ENCODE results near the gene ICAM3. TPM values are rescaled to one million over a fixed set of nuclear protein-coding genes. Genes with fewer than 3 reads are reported as not detected.

The ICAM3 gene
- total RNA-seq, 1 donor from 2014 or later, result 10.0 TPM

GRCh38 chr19:10292789-10293636, 46.4 kb downstream of the ICAM3 start:
- H3K27me3 Mint-ChIP-seq (ENCODE audit: low read depth), result peaks cover 98% of the 10 kb centered on the region
- H3K9me3 Mint-ChIP-seq, result no peaks in the 10 kb centered on the region
- DNase-seq (ENCODE audit: low read depth, low spot score), result no peak

GRCh38 chr19:10292206-10292788, 47.1 kb downstream of the ICAM3 start:
- Mint-ChIP-seq H3K27ac (ENCODE audit: unreplicated experiment) (no peak overlapping the region), H3K4me3 (peak overlapping the region; percentile 59), H3K4me1 (peaks cover 27% of the 10 kb centered on the region), H3K27me3 (ENCODE audit: low read depth) (peaks cover 98% of the 10 kb centered on the region), H3K9me3 (no peaks in the 10 kb centered on the region), H3K36me3 (ENCODE audit: low read depth) (no peaks in the 10 kb centered on the region)
- DNase-seq (ENCODE audit: low read depth, low spot score), result peak; percentile 65
- TF ChIP-seq CTCF (conservative IDR thresholded peaks at IDR 0.05), result no peak

More at GRCh38 chr19:10292789-10293636, 46.4 kb downstream of the ICAM3 start:
- H3K4me3 Mint-ChIP-seq, result peak overlapping the region; percentile 59
- H3K36me3 Mint-ChIP-seq (ENCODE audit: low read depth), result no peaks in the 10 kb centered on the region
- H3K27ac Mint-ChIP-seq (ENCODE audit: unreplicated experiment), result no peak overlapping the region
- TF ChIP-seq CTCF (conservative IDR thresholded peaks at IDR 0.05), result no peak
- H3K4me1 Mint-ChIP-seq, result peaks cover 27% of the 10 kb centered on the region

- no peaks in the 10 kb centered on the region for H3K36me3 Mint-ChIP-seq (ENCODE audit: low read depth)
- no peak for DNase-seq (ENCODE audit: low read depth, low spot score)
- H3K4me3 Mint-ChIP-seq, result peak overlapping the region; percentile 59
- H3K4me1 Mint-ChIP-seq, result peaks cover 27% of the 10 kb centered on the region
- no peaks in the 10 kb centered on the region for H3K9me3 Mint-ChIP-seq
- peaks cover 99% of the 10 kb centered on the region for H3K27me3 Mint-ChIP-seq (ENCODE audit: low read depth)
- no peak overlapping the region for H3K27ac Mint-ChIP-seq (ENCODE audit: unreplicated experiment)
- no peak for TF ChIP-seq CTCF (conservative IDR thresholded peaks at IDR 0.05)
These were observed 47.7 kb downstream of the ICAM3 start for GRCh38 chr19:10291554-10292205.

- Mint-ChIP-seq H3K4me1 (peaks cover 27% of the 10 kb centered on the region), H3K9me3 (no peaks in the 10 kb centered on the region), H3K4me3 (peak overlapping the region; percentile 65), H3K27ac (ENCODE audit: unreplicated experiment) (no peak overlapping the region), H3K36me3 (ENCODE audit: low read depth) (no peaks in the 10 kb centered on the region), H3K27me3 (ENCODE audit: low read depth) (peaks cover 100% of the 10 kb centered on the region)
- no peak for TF ChIP-seq CTCF (conservative IDR thresholded peaks at IDR 0.05)
- DNase-seq (ENCODE audit: low read depth, low spot score), result no peak
These were observed 48.4 kb downstream of the ICAM3 start for GRCh38 chr19:10290876-10291553.

GRCh38 chr19:10290357-10290875, 49.0 kb downstream of the ICAM3 start:
- Mint-ChIP-seq H3K27me3 (ENCODE audit: low read depth) (peaks cover 100% of the 10 kb centered on the region), H3K36me3 (ENCODE audit: low read depth) (no peaks in the 10 kb centered on the region)
- no peak for TF ChIP-seq CTCF (conservative IDR thresholded peaks at IDR 0.05)

More at GRCh38 chr19:10290357-10290875, 49.0 kb downstream of the ICAM3 start:
- no peaks in the 10 kb centered on the region for H3K9me3 Mint-ChIP-seq
- no peak for DNase-seq (ENCODE audit: low read depth, low spot score)
- peaks cover 22% of the 10 kb centered on the region for H3K4me1 Mint-ChIP-seq
- H3K4me3 Mint-ChIP-seq, result peak overlapping the region; percentile 50
- H3K27ac Mint-ChIP-seq (ENCODE audit: unreplicated experiment), result no peak overlapping the region
